HG02981 (cell line): ENCODE measurements around the gene ASF1B.
A peak's percentile ranks its signal among the peaks of the same experiment; 100 is the strongest.

Source experiments
- ATAC-seq: cut with Tn5 transposase; IDR thresholded peaks from one replicate; pipeline ENCODE4 v1.9.1; 2021; ENCODE audit warnings: mild to moderate bottlenecking, moderate library complexity; ENCODE audit not compliant: unreplicated experiment

Gene ASF1B

GRCh38 chr19:14139944-14140343, 3.6 kb upstream of the ASF1B start:
- ATAC-seq, result no peak

DNA sequence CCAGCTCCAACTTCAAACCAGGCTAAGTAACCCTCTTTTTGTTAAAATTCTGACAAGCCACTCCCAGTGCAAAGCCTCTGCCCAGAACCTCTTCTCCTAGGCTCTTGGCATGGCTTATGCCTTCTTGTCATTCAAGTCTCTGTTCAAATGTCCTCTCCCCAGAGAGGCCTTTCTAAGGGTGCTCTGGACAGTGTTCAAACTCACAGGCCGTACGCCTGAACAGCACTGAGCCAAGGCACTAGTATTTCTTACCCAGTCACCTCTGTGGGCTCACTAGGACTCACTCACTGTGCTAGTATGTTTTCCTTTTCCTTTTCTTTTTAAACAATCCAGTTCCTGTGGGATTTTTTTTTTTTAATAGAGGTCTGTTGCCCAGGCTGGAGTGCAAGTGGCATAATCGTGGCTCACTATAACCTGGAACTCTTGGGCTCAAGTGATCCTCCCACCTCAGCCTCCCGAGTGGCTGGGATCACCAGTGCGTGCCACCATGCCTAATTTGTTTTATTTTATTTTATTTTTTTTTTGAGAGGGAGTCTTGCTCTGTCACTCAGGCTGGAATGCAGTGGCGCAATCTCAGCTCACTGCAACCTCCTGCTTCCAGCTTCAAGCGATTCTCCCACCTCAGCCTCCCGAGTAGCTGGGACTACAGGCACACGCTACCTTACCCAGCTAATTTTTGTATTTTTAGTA, 2.3 kb upstream of the ASF1B start:
- ATAC-seq, result no peak

GRCh38 chr19:14135985-14136508, 342 bp downstream of the ASF1B start:
- ATAC-seq, result no peak

DNA sequence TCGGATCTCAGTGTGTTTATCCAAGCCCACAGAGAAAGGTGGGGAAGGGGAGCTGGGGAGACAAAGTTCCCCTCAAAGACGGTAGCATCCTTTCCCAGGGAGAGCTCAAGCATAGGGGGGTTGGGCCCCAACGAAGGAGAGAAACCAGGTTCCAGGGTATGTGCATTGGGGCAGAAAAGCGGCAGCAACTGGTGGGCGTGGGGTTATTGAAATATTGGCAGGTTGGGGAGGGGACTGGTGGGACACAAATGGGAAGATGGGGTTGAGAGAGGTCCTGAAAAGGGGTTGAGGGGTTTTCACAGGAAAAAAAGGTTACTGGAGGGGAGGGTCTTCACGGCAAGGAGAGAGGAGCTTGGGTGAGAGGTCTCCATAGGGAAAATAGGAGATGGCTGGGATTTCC, 1.0 kb downstream of the ASF1B start:
- no peak for ATAC-seq

- ATAC-seq, result no peak
These were observed 8.4 kb downstream of the ASF1B start for GRCh38 chr19:14127929-14128509.

DNA sequence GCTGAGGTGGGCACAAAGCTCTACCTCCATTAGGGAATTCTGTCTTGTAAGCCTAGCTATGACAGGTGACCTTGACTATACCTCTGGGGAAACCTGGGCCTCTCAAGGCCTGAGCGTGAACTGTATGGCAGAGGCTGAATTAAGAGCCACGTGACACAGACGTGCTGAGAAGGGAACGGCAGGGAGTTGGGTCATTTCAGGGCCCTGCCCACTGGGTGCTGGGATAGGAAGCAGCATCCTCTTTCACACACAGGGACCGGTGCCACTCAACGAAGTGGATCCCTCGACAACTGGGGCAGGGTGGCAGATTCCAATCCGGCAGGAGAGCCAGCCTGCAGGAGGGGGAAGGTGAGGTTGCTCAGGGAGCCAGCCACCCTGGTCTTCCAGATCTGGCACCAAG, 9.2 kb downstream of the ASF1B start:
- ATAC-seq, result no peak

- no peak for ATAC-seq
These were observed 13.5 kb downstream of the ASF1B start for GRCh38 chr19:14122924-14123323.

DNA sequence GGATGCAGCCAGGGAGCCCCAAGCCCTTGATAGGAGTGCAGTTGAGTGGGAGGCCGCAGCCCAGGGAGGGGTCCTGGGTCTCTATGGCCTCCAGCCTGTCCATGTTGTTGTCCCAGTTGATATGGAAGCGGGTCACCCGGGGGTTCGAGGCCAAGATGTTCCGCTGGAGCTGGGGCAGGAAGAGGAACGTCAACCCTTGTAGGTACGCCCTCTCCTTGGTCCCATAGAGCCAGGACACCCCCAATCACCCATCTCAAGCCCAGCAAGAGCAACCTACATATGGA, 15.9 kb downstream of the ASF1B start:
- no peak for ATAC-seq

GRCh38 chr19:14119644-14120496, 16.5 kb downstream of the ASF1B start:
- ATAC-seq, result no peak

DNA sequence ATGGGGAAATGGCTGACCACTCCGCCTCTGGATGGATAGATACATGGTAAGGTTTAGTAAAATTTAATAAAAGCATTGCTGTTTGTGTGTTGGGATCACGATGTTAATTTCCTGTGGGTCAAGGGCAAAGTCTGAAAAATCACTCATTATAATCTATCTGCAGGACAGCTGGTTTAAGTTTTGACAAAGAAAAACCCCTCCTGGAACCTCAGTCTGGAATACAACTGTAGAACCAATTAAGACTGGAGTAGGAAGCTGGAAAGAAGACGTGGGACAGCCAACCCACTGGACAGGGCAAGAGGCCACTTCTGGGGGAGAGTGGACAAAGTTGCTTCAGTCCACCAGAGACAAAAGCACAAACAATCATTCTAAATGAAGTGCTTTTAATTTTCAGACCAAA, 17.2 kb downstream of the ASF1B start:
- ATAC-seq, result no peak

DNA sequence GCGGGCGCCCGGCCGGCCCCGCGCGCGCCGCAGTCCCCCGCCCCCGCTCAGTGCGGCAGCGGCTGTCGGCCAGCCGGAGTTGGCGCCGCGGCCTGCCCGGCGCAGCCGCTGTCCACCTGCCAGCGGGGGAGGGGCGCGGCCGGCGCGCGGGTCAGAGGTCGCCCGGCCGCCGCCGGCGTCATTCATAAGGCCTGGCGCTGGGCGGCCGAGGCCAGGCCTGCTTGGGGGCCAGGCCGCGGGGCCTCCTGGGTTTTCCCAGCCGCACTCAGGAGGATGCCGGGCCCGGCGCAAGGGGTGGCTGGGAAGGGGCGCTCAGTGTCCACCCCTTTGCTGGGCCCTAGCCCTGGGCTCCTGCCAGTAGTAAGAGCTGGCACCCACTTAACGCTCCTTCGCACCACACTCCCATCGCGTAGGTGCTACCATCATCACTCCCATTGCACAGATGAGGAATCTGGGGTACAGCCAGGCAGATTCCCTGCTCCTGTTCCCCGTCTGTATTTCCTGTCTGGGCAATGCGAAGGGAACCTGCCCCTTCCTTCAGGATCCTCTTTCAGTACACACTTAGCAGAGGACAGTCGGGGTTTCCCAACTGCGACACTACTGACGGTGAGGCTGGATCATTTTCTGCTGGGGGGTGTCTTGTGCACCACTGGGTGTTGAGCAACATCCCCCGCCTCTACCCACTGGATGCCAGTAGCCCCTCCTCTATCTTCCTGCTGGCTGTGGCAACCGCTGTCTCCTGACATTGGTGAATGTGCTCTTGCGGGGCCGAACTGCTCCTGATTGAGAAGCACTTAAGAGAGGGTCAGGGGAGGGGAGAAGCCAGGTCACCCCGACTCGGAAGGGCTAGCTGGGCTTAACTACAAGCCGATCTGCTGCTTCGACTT, 18.0 kb downstream of the ASF1B start:
- ATAC-seq, result no peak

DNA sequence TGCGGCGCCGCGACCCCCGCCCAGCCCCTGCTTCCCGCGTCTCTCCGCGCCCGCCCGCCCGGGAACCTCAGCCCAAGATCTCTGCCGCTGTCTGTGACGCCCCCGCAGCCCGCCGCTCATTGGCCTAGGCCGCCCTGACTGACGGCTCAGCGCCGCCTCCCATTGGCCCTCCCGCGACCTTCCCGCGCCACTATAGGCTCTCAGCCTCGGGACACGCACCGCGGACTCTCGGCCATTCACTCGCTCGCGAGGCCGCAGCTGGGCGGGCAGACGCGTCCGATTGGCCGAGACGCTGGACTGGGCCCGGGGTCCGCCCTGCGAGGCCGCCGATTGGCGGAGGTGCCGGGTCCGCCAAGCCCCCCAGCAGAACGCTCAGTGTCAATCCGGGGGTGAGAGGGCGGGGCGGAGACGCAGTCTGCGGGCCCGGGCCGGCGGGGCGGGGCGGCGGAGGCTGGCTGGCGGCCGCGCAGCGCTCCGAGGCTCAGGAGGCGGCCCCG, 18.7 kb downstream of the ASF1B start, which contains the start of gene PRKACA:
Gene PRKACA, minus strand, starts transcription at position 95 of the 497 bp plus-strand sequence. CDS start 215 bp downstream, outside the sequence.
- ATAC-seq, result peak; percentile 93

GRCh38 chr19:14116918-14117578, 19.3 kb downstream of the ASF1B start:
- no peak for ATAC-seq

- no peak for ATAC-seq
These were observed 19.9 kb downstream of the ASF1B start for GRCh38 chr19:14116525-14116917.

DNA sequence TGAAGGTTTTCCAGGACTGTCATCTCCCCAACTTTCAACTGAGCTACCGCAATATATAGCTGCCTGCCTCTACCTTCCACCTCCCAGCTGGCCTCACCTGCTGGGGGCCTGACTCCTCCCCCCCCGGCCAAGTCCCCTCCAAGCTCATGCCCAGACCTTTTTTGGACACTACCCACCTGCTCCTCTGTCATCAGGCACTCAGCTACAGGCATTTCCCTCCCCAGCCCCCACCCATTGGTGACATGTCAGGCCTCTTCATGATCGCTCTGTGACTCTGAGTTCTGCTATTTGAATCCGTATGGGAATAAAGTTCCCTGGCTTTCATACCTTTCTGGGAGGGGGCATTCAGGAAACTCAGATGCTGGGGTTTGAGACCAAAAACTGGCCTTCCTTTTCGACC, 20.6 kb downstream of the ASF1B start:
- no peak for ATAC-seq

- no peak for ATAC-seq
These were observed 21.5 kb downstream of the ASF1B start for GRCh38 chr19:14114854-14115253.

GRCh38 chr19:14114439-14114838, 21.9 kb downstream of the ASF1B start:
- ATAC-seq, result no peak

- ATAC-seq, result no peak
These were observed 22.5 kb downstream of the ASF1B start for GRCh38 chr19:14113762-14114414.

GRCh38 chr19:14112809-14113385, 23.5 kb downstream of the ASF1B start:
- no peak for ATAC-seq
